ENCODE data around the gene PLTP. TPM values are rescaled to one million over a fixed set of nuclear protein-coding genes. Genes with fewer than 3 reads are reported as not detected.

PLTP gene
- total RNA-seq (100 to 1,000 TPM in 2 of 6 donors, 10 to 100 TPM in 4; 70.4 to 158 (median 95.1) TPM), polyA plus RNA-seq (10 to 100 TPM; 35.5 to 56.8 TPM)

- peak within 1 kb of the TSS; percentile 29 to 56 (median 46) for H3K4me3 ChIP-seq
- FAIRE-seq = no peak
- peaks cover 0 to 3% (median 0%) of the 10 kb centered on the region in 3 donors for H3K4me1 ChIP-seq
- DNase-seq = peak; percentile 70 to 84 (median 77)
- no peaks in the 10 kb centered on the region for H3K27me3 ChIP-seq
- peak; percentile 55 to 62 (median 56) for ATAC-seq
- TF ChIP-seq CTCF (IDR thresholded peaks at IDR 0.05) = no peak
- H3K36me3 ChIP-seq = no peaks in the 10 kb centered on the region
- intact Hi-C loops (cut with DNase I) = no loop called here
- WGBS, 2 donors = 1 to 2% methylated on average over 42 to 58 of the region's 58 CpGs
- peak within 1 kb of the TSS; percentile 52 to 82 (median 74) for H3K27ac ChIP-seq
- no peaks in the 10 kb centered on the region for H3K9me3 ChIP-seq
These were observed at the start of gene PLTP for GRCh38 chr20:45911486-45912343. Gene PLTP, minus strand, starts transcription at chr20:45912155. Its CDS starts 703 bp downstream, at chr20:45911452.

DNA sequence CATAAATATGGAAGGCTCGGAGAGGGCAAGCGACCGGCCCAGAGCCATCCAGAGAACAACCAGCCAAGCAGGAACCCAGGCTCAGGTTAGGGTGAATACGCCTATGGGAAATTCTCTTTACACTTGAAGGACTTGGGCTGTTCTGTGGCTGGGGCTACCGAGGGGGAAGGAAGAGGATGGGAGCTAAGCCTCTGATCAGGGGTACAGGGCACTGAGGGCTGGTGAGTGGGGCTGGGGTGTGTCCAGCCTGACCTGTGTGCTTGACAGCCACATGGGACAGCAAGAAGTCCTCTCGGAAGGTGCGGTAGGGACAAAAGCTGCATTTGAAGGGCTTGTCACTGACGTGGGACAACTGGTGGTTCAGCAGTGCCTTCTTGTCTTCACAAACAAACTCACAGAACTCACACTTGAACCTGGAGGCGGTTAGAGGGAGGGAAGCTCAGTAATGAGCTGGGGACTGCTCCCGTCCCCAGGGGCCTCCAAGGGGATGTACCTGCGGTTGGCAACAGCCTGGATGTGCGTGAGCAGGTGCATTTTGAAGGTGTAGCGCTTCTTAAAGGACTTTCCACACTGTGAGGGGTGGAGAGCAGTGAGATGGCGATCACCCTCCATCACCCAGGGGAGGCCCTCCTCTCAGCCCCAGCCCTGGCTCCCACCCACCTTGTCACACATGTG lies 48.1 kb upstream of the PLTP start:
- 96% methylated on average over 14 of the region's 14 CpGs for WGBS, 2 donors
- ATAC-seq (no peak), FAIRE-seq (no peak), DNase-seq (peak in 1 of 6 donors; percentile 25)
- H3K4me3 ChIP-seq = no peak overlapping the region
- H3K36me3 ChIP-seq = peaks cover 0 to 72% (median 51%) of the 10 kb centered on the region in 3 donors
- no peaks in the 10 kb centered on the region for H3K27me3 ChIP-seq
- no peak overlapping the region for H3K27ac ChIP-seq
- no peak for TF ChIP-seq CTCF (IDR thresholded peaks at IDR 0.05)
- no peaks in the 10 kb centered on the region for H3K4me1 ChIP-seq
- intact Hi-C loops (cut with DNase I) = loop anchor here in 1 of 3 donors (10.0 kb wide), 1 partner anchor 135 kb away; the partner anchor contains the start of gene TNNC2
- H3K9me3 ChIP-seq = no peaks in the 10 kb centered on the region

DNA sequence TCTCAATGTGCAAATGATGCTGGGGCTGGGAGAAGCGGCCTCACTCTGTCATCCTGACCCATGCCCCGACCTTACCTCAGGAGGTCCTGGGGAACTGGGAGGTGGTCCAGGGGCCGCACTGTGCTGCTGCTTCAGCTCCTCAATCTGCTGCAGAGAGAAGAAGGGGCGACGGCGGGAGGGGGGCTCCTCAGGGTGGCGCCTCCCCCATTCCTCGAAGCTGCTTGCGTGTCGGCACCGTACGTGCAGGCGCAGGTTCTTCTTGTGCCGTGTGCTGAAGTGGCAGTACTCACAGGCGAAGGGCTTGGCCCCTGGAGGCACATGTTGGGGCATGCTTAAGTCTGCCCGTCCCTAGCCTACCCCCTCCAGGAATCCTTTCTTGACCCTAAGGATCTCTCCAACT lies 47.2 kb upstream of the PLTP start:
- ATAC-seq (no peak), DNase-seq (peak in 1 of 6 donors; percentile 43), FAIRE-seq (no peak)
- Histone ChIP-seq H3K4me3 (no peak overlapping the region), H3K36me3 (peaks cover 0 to 63% (median 46%) of the 10 kb centered on the region in 3 donors), H3K4me1 (no peaks in the 10 kb centered on the region), H3K9me3 (no peaks in the 10 kb centered on the region), H3K27ac (no peak overlapping the region), H3K27me3 (no peaks in the 10 kb centered on the region)
- 92 to 97% methylated on average over 16 of the region's 16 CpGs for WGBS, 2 donors
- TF ChIP-seq CTCF (IDR thresholded peaks at IDR 0.05) = no peak
- intact Hi-C loops (cut with DNase I) = no loop called here

GRCh38 chr20:45958593-45958992 lies 46.6 kb upstream of the PLTP start:
- Histone ChIP-seq H3K4me1 (no peaks in the 10 kb centered on the region), H3K36me3 (peaks cover 0 to 58% (median 41%) of the 10 kb centered on the region in 3 donors), H3K27ac (no peak overlapping the region), H3K9me3 (no peaks in the 10 kb centered on the region), H3K4me3 (no peak overlapping the region), H3K27me3 (no peaks in the 10 kb centered on the region)
- 97 to 98% methylated on average over 4 of the region's 4 CpGs for WGBS, 2 donors
- no peak for DNase-seq
- FAIRE-seq = no peak
- intact Hi-C loops (cut with DNase I) = no loop called here
- ATAC-seq = no peak
- TF ChIP-seq CTCF (IDR thresholded peaks at IDR 0.05) = no peak
